ENCODE measurements around the gene SLC26A4. TPM values are rescaled to one million over a fixed set of nuclear protein-coding genes. Genes with fewer than 3 reads are reported as not detected.

SLC26A4 gene
- total and polyA plus RNA-seq, 9 of the 15 experiments (the other 6 are each of a cell fraction or from before 2014, with no cell fraction given), result 0.09 to 1.2 (median 0.33) TPM

DNA sequence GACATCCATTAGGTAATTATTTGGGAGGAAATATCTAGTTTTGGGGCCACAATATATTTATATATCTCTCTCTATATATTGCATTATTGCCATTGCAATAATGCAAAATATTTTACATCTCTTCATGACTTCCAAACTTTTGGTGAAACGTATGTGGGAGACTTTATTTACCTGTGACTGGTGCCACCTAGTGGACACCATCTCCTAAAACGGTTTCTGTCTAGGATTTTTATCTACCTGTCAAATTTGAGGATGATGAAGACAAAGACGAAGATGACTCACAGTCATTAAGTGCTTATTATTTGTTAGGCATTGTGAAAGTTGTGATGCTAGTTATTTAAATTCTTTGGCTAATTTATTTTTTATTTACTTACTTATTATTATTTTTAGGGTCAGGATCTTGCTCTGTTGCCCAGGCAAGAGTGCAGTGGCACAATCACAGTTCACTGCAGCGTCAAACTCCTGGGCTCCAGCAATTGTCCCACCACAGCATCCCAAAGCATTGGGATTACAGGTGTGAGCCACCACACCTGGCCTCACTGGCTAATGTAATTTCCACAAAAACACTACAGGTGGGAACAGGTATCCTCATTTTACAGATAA lies 64.6 kb downstream of the SLC26A4 start (continued):
- no peak for TF ChIP-seq ASH1L (IDR thresholded peaks at IDR 0.05; ENCODE audit: borderline replicate concordance, low read depth, partially characterized antibody)
- TF ChIP-seq RAD21 (CRISPR knock-in tag; conservative IDR thresholded peaks at IDR 0.05 in 1 of 2, IDR thresholded peaks at IDR 0.05 in 1 of 2), result peak; percentile 94 to 95
- TF ChIP-seq JUND (IDR thresholded peaks at IDR 0.05; ENCODE audit: borderline replicate concordance, low read depth, low read length), result peak; percentile 43; the same call in 1 of the 2 replicates
- TF ChIP-seq JUND (tag; IDR thresholded peaks at IDR 0.05; ENCODE audit: borderline replicate concordance, low read depth, low read length), result peak; percentile 38; the same call in 2 of the 3 replicates
- no peak for TF ChIP-seq PBX2 (CRISPR knock-in tag; IDR thresholded peaks at IDR 0.05; ENCODE audit: low read depth)
- peak; percentile 76 for TF ChIP-seq PBX2 (tag; conservative IDR thresholded peaks at IDR 0.05; ENCODE audit: low read depth)
- TF ChIP-seq ARNT (IDR thresholded peaks at IDR 0.05), result peak in 1 of 2 experiments; percentile 44; a peak in 1 of 4 replicates
- TF ChIP-seq CXXC5 (CRISPR knock-in tag; IDR thresholded peaks at IDR 0.05), result peak; percentile 44; the same call in 1 of the 2 replicates
- no peak for TF ChIP-seq YBX1 (IDR thresholded peaks at IDR 0.05)
- peak; percentile 55 for TF ChIP-seq DACH1 (IDR thresholded peaks at IDR 0.05; ENCODE audit: partially characterized antibody)
- TF ChIP-seq ZNF232 (CRISPR knock-in tag; IDR thresholded peaks at IDR 0.05), result no peak
- TF ChIP-seq FOXM1 (IDR thresholded peaks at IDR 0.05; ENCODE audit: low read depth), result no peak
- no peak for TF ChIP-seq FOXM1 (CRISPR knock-in tag; IDR thresholded peaks at IDR 0.05; ENCODE audit: low read depth)
- no peak for TF ChIP-seq MLLT1 (IDR thresholded peaks at IDR 0.05)
- TF ChIP-seq, protein P1, sequence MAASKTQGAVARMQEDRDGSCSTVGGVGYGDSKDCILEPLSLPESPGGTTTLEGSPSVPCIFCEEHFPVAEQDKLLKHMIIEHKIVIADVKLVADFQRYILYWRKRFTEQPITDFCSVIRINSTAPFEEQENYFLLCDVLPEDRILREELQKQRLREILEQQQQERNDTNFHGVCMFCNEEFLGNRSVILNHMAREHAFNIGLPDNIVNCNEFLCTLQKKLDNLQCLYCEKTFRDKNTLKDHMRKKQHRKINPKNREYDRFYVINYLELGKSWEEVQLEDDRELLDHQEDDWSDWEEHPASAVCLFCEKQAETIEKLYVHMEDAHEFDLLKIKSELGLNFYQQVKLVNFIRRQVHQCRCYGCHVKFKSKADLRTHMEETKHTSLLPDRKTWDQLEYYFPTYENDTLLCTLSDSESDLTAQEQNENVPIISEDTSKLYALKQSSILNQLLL (CRISPR knock-in tag; IDR thresholded peaks at IDR 0.05; ENCODE audit: borderline replicate concordance), result no peak
- no peak for TF ChIP-seq HDAC6 (IDR thresholded peaks at IDR 0.05; ENCODE audit: low read depth, low read length)
- 0 out of 2 replicates have a peak, but pooled peaks have one; percentile 62 for TF ChIP-seq CTBP1 (IDR thresholded peaks at IDR 0.05; ENCODE audit: borderline replicate concordance)
- no peak for TF ChIP-seq HDGF (IDR thresholded peaks at IDR 0.05)
- no peak for TF ChIP-seq ESRRB (CRISPR knock-in tag; IDR thresholded peaks at IDR 0.05; ENCODE audit: borderline replicate concordance)
- TF ChIP-seq KLF6 (CRISPR knock-in tag; IDR thresholded peaks at IDR 0.05; ENCODE audit: borderline replicate concordance), result no peak; the same call in 1 of the 2 replicates
- no peak for TF ChIP-seq POLR2B (IDR thresholded peaks at IDR 0.05; ENCODE audit: low read depth, partially characterized antibody)
- TF ChIP-seq GTF2A2 (tag; IDR thresholded peaks at IDR 0.05), result no peak
- TF ChIP-seq, protein P2, sequence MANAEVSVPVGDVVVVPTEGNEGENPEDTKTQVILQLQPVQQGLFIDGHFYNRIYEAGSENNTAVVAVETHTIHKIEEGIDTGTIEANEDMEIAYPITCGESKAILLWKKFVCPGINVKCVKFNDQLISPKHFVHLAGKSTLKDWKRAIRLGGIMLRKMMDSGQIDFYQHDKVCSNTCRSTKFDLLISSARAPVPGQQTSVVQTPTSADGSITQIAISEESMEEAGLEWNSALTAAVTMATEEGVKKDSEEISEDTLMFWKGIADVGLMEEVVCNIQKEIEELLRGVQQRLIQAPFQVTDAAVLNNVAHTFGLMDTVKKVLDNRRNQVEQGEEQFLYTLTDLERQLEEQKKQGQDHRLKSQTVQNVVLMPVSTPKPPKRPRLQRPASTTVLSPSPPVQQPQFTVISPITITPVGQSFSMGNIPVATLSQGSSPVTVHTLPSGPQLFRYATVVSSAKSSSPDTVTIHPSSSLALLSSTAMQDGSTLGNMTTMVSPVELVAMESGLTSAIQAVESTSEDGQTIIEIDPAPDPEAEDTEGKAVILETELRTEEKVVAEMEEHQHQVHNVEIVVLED (CRISPR knock-in tag; IDR thresholded peaks at IDR 0.05), result no peak
